Heart left ventricle (tissue), 16 donors: Measurements from ENCODE around the gene FAAP100. TPM values are rescaled to one million over a fixed set of nuclear protein-coding genes. Genes with fewer than 3 reads are reported as not detected.

Experiments used
- ATAC-seq, 4 donors: fragments of 200-7000 bp; cut with Tn5 transposase; one replicate each; pipeline ENCODE4 v1.9.1; 2020 to 2022; ENCODE audit warnings: moderate library complexity in 4 of 4, mild to moderate bottlenecking in 3 of 4, moderate number of reproducible peaks in 1 of 4
- DNase-seq, 5 donors: peaks; one replicate each; pipeline ENCODE4 v3.0.0-alpha.2; 2020
- H3K27ac ChIP-seq, 12 donors: fragments of 200-600 bp; sonication (generic) in 4 of 12; one replicate each; pipeline versions ENCODE4 v1.5.0 to v1.8.0; 2016 to 2022; ENCODE audit warnings: mild to moderate bottlenecking in 2 of 12
- H3K27me3 ChIP-seq, 9 donors: fragments of 200-600 bp; sonication (generic) in 2 of 9; one replicate each; pipeline versions ENCODE4 v1.5.1 to v1.8.0; 2016 to 2022; ENCODE audit warnings: mild to moderate bottlenecking in 3 of 9
- H3K36me3 ChIP-seq, 9 donors: fragments of 200-600 bp; sonication (generic) in 2 of 9; one replicate each; pipeline versions ENCODE4 v1.5.0 to v1.8.0; 2018 to 2022; ENCODE audit warnings: mild to moderate bottlenecking in 2 of 9
- H3K4me1 ChIP-seq, 12 donors: fragments of 200-600 bp; sonication (generic) in 4 of 12; one replicate each; pipeline versions ENCODE4 v1.5.0 to v1.8.0; 2016 to 2022; ENCODE audit warnings: mild to moderate bottlenecking in 3 of 12
- H3K4me3 ChIP-seq, 12 donors: fragments of 200-600 bp; sonication (generic) in 4 of 12; one replicate each; pipeline versions ENCODE4 v1.5.0 to v1.8.0; 2017 to 2022; ENCODE audit warnings: mild to moderate bottlenecking in 9 of 12, moderate library complexity in 4 of 12
- H3K9me3 ChIP-seq, 12 donors: fragments of 200-600 bp; sonication (generic) in 4 of 12; one replicate each; pipeline versions ENCODE4 v1.5.0 to v1.8.0; 2016 to 2022; ENCODE audit warnings: mild to moderate bottlenecking in 1 of 12
- POLR2A ChIP-seq, 2 donors: fragments of 450-650 bp; IDR thresholded peaks; one replicate each; pipeline ENCODE4 v1.6.1; 2017; ENCODE audit warnings: antibody characterized with exemption in 2 of 2, mild to moderate bottlenecking in 2 of 2, moderate library complexity in 2 of 2
- WGBS, 4 donors: extraction: QIAGEN DNeasy Blood & Tissue Kit in 2 of 4; methylation state at CpG; one replicate each; pipeline versions ENCODE4 v1.1.5 to v1.1.7; 2013 to 2018; 5-methylcytosine and 5-hydroxymethylcytosine counted together
- intact Hi-C, 10 donors: fragments of 100-400 bp; cut with DNase I; formaldehyde crosslinking; loops; one replicate each; pipeline versions ENCODE4 v1.11.1 to v1.14.2; 2022
- polyA plus RNA-seq, 2 donors: library from polyadenylated mRNA; stranded (reverse); fragments of 200-250 nt; gene quantifications; one replicate each; pipeline ENCODE4 v1.2.3, GENCODE V29; 2013
- total RNA-seq, 9 donors: library from RNA; depleted of rRNA in 2 of 9; stranded (reverse); fragments of >200 nt in 2 of 9; fragmentation: NEBNext Ultra II Directional in 3 of 9; extraction: Animal tissue kit (Norgen Biotek cat#: 25700) in 3 of 9; gene quantifications; one replicate each; pipeline versions ENCODE4 v1.1.0 to v1.2.4, GENCODE V29; 2016 to 2023
- TF ChIP-seq, protein P1 (sequence below), 12 donors: fragments of 200-600 bp; sonication (generic) in 4 of 12; IDR thresholded peaks; one replicate each; pipeline versions ENCODE4 v1.5.0 to v1.8.0; 2018 to 2022; ENCODE audit warnings: antibody characterized with exemption in 12 of 12, mild to moderate bottlenecking in 5 of 12
- donor health status: ischemic (EF 13 %, LVEDD 7.1; RV severe dilation, severe dysfunction).
- donor health status: healthy with polysubstance abuse.
- donor health status: DM: no; HTN: yes; CAD: no.
- donor health status: DM: no; HTN: no; CAD: no.
- donor health status: ischemic (EF 25% LVEDD 6.9; RV normal size, moderate dysfunction).
- donor health status: ischemic (EF 25% LVEDD 5.7; RV mildly dilated, moderate dysfunction).
- donor health status: healthy.
- donor health status: DM: yes; HTN: yes; CAD: no.
- donor health status: ischemic (EF 35%, LVEDD 5.7; RV mildly dilated, moderate dysfunction).
- donor health status: nonischemic (EF 11% LVEDD 7.7; RV severe dilation, severe dysfunction).
- donor health status: DM: yes; HTN: yes; CAD: no.
- donor health status: PGD.
- donor health status: ischemic (EF 29% LVEDD 5.4; RV normal size, mild dysfunction).
- donor health status: nonischemic (EF 23%, LVEDD 6.1; RV moderate dilation, normal function).

Gene FAAP100
- total and polyA plus RNA-seq, 11 donors = 10.1 to 21.6 (median 16.6) TPM

DNA sequence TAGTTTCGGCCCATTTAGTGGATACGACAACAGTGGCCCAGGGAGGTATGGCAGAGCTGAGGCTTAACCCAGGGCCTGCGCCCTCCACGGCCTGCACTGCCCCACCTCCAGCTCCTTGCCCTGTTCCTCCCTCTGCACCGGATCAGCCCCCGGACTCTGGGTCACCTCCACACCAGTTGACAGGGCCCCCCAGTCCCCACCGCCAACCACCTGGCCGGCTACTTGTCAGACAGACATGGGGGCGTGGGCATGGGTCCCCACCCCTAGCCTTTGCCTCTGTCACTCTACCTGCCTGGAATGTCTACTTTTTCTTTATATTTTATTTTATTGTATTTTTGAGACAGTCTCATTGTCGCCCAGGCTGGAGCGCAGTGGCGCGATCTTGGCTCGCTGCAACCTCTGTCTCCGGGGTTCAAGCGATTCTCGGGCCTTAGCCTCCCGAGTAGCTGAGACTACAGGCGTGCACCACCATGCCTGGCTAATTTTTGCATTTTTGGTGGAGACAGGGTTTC lies 36.6 kb downstream of the FAAP100 start:
- 38 to 48% (median 44%) methylated on average over 19 of the region's 19 CpGs for WGBS, 4 donors
- intact Hi-C loops = loop anchor here in 6 of 10 donors (5.0 to 10.0 kb wide), 4 partner anchors 37 to 349 kb away; partner anchors contain the start of genes FAAP100 (in 4 of the 6), BAHCC1 (in 1 of the 6) and P4HB (in 1 of the 6)
- Histone ChIP-seq H3K36me3 (peaks cover 11 to 19% (median 15%) of the 10 kb centered on the region in 9 donors), H3K9me3 (no peaks in the 10 kb centered on the region), H3K4me1 (peaks cover 8 to 71% (median 46%) of the 10 kb centered on the region in 12 donors), H3K27ac (peak overlapping the region; percentile 96 to 100 (median 100)), H3K27me3 (no peaks in the 10 kb centered on the region), H3K4me3 (peak overlapping the region; percentile 81 to 99 (median 94))
- peak in 3 of 5 donors; percentile 39 to 73 (median 45) for DNase-seq
- no peak for ATAC-seq
- no peak for TF ChIP-seq POLR2A (IDR thresholded peaks at IDR 0.05)
- TF ChIP-seq, protein P1, sequence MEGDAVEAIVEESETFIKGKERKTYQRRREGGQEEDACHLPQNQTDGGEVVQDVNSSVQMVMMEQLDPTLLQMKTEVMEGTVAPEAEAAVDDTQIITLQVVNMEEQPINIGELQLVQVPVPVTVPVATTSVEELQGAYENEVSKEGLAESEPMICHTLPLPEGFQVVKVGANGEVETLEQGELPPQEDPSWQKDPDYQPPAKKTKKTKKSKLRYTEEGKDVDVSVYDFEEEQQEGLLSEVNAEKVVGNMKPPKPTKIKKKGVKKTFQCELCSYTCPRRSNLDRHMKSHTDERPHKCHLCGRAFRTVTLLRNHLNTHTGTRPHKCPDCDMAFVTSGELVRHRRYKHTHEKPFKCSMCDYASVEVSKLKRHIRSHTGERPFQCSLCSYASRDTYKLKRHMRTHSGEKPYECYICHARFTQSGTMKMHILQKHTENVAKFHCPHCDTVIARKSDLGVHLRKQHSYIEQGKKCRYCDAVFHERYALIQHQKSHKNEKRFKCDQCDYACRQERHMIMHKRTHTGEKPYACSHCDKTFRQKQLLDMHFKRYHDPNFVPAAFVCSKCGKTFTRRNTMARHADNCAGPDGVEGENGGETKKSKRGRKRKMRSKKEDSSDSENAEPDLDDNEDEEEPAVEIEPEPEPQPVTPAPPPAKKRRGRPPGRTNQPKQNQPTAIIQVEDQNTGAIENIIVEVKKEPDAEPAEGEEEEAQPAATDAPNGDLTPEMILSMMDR (IDR thresholded peaks at IDR 0.05) = no peak

DNA sequence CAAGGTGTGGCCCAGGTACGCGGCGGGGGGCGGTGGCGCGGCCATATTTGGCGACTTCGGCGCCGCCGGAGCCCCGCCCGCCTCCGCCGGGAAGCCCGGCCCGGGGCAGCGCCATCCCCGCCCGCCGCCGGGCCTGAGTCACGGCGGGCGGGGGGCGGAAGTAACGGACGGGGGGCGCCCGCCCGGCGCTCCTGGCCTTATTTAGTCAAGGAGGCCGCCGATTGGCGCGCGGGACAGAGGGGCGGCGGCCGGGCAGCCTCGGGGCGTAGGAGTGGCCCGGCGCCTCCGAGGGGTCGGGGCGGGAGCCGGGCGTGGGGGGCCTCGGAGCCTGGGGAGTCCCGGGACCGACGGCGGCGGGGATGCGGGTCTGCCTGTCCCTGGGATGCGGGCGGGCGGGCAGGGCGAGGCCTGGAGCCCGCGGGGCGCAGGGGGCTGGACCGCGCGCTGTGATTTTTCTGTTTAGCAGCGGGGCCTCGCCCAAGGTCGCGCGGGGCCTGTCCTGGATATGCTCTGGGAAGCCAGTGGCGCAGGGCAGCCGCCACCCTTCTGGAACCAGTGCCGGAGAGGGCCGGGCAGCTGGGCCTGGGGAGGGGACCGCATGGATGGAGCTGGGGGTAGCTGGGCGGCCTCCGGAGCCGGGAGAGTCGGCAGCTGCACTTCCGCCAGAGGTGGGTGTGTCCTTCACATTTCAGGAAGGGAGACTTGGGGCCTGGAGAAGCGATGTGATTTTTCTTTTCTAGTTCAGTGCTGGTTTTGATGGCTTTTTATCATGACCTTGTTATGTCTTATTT lies 37.2 kb downstream of the FAAP100 start:
- intact Hi-C loops = loop anchor here in 6 of 10 donors (5.0 to 10.0 kb wide), 6 partner anchors 37 to 350 kb away; partner anchors contain the start of genes FAAP100 (in 5 of the 6), BAHCC1 (in 2 of the 6) and P4HB (in 1 of the 6)
- peaks cover 8 to 68% (median 48%) of the 10 kb centered on the region in 12 donors for H3K4me1 ChIP-seq
- DNase-seq = peak; percentile 88 to 94 (median 91)
- H3K27me3 ChIP-seq = no peaks in the 10 kb centered on the region
- peak overlapping the region; percentile 81 to 99 (median 94) for H3K4me3 ChIP-seq
- whole genome bisulfite sequencing, 4 donors = 1% methylated on average over 43 to 82 of the region's 82 CpGs
- H3K9me3 ChIP-seq = no peaks in the 10 kb centered on the region
- H3K36me3 ChIP-seq = peaks cover 17 to 26% (median 22%) of the 10 kb centered on the region in 9 donors
- peak overlapping the region; percentile 96 to 100 (median 100) for H3K27ac ChIP-seq
- TF ChIP-seq, protein P1 (IDR thresholded peaks at IDR 0.05) = no peak
- peak; percentile 74 to 83 for TF ChIP-seq POLR2A (IDR thresholded peaks at IDR 0.05)
- peak; percentile 24 to 60 (median 57) for ATAC-seq

DNA sequence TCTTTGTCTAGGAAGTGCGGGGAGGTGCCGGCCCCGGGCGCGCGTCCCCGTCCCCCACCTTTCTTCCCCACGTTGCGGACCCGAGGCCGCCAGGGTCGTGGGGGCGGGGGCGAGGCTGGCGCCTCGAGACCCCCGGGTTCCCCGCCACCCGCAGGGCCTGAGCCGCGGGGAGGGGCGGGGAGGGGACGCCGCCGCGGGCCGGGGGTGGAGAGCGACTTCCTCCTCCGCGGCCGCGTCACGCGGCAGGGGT lies 37.7 kb downstream of the FAAP100 start:
- Histone ChIP-seq H3K36me3 (peaks cover 18 to 31% (median 27%) of the 10 kb centered on the region in 9 donors), H3K9me3 (no peaks in the 10 kb centered on the region), H3K27ac (peak overlapping the region; percentile 96 to 100 (median 100)), H3K27me3 (no peaks in the 10 kb centered on the region), H3K4me1 (peaks cover 7 to 67% (median 46%) of the 10 kb centered on the region in 12 donors), H3K4me3 (peak overlapping the region; percentile 81 to 99 (median 94))
- TF ChIP-seq, protein P1 (IDR thresholded peaks at IDR 0.05) = no peak
- no peak for TF ChIP-seq POLR2A (IDR thresholded peaks at IDR 0.05)
- 0 to 1% (median 1%) methylated on average over 13 to 34 of the region's 34 CpGs for WGBS, 4 donors
- intact Hi-C loops = loop anchor here in 4 of 10 donors (5.0 to 10.0 kb wide), 6 partner anchors 38 to 350 kb away; partner anchors contain the start of genes BAHCC1 (in 2 of the 4), FAAP100 (in 1 of the 4) and P4HB (in 1 of the 4)
- DNase-seq (no peak), ATAC-seq (no peak)
